GM12874 (cell line): ENCODE measurements around the gene NR0B2.

Experiments
- TF ChIP-seq, protein P1 (sequence below): IDR thresholded peaks from 2 replicates; pipeline ENCODE4 v1.5.1; 2011; ENCODE audit warnings: low read depth, mild to moderate bottlenecking, control low read depth, low read length, moderate library complexity; ENCODE audit not compliant: insufficient read depth

Gene NR0B2

DNA sequence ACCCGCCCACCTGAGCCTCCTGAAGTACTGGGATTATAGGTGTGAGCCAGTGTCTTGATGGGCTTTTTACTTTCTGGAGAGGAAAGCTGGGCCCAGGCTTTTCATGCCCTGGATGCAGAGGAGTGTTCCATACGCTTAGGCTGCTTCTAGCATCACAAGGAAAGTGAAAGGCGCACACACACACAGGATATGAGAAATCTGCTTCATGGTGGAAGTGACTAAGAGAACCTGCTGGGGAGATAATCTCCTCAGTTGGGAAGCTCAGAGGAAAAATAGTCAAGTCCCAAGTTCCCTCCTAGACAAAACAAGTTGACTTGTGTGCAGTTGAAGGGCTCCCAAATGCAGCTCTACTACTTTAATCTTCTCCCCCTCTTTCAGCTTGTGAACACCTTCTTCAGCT lies 9.9 kb upstream of the NR0B2 start:
- TF ChIP-seq, protein P1, sequence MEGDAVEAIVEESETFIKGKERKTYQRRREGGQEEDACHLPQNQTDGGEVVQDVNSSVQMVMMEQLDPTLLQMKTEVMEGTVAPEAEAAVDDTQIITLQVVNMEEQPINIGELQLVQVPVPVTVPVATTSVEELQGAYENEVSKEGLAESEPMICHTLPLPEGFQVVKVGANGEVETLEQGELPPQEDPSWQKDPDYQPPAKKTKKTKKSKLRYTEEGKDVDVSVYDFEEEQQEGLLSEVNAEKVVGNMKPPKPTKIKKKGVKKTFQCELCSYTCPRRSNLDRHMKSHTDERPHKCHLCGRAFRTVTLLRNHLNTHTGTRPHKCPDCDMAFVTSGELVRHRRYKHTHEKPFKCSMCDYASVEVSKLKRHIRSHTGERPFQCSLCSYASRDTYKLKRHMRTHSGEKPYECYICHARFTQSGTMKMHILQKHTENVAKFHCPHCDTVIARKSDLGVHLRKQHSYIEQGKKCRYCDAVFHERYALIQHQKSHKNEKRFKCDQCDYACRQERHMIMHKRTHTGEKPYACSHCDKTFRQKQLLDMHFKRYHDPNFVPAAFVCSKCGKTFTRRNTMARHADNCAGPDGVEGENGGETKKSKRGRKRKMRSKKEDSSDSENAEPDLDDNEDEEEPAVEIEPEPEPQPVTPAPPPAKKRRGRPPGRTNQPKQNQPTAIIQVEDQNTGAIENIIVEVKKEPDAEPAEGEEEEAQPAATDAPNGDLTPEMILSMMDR = no peak

DNA sequence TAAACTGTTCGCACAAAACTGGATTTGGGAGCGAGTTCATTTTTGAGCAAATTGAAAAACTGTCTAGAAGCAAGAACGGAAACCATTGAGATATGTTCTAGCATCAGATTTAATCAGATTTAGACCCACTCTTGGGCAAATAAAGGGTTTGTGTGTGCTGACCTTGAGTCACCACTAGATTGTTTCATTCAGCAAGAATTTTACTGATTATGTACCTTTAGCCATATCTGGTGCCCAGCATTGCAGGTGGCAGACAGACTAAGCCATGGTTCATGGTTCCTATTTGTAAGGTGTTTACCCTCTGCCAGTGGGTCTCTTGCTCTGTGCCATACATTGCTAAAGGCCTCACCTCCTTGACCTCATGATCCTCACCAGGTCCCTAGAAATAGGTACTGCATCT lies 9.1 kb upstream of the NR0B2 start:
- TF ChIP-seq, protein P1 = no peak

DNA sequence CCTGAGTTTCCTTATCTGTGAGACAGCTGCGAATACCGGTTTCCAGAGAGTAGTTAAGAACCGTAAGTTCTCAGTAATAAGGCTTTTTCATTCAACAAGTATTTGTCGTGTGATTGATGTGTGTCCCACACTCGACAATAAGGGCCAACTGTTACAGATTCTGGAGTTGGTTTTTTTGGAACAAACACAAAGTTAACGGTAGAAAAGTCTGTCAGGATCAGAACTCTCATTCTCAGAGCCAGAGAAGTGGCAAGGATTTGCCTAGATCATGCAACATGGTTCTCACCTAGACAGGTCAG lies 8.6 kb upstream of the NR0B2 start:
- TF ChIP-seq, protein P1 = no peak

DNA sequence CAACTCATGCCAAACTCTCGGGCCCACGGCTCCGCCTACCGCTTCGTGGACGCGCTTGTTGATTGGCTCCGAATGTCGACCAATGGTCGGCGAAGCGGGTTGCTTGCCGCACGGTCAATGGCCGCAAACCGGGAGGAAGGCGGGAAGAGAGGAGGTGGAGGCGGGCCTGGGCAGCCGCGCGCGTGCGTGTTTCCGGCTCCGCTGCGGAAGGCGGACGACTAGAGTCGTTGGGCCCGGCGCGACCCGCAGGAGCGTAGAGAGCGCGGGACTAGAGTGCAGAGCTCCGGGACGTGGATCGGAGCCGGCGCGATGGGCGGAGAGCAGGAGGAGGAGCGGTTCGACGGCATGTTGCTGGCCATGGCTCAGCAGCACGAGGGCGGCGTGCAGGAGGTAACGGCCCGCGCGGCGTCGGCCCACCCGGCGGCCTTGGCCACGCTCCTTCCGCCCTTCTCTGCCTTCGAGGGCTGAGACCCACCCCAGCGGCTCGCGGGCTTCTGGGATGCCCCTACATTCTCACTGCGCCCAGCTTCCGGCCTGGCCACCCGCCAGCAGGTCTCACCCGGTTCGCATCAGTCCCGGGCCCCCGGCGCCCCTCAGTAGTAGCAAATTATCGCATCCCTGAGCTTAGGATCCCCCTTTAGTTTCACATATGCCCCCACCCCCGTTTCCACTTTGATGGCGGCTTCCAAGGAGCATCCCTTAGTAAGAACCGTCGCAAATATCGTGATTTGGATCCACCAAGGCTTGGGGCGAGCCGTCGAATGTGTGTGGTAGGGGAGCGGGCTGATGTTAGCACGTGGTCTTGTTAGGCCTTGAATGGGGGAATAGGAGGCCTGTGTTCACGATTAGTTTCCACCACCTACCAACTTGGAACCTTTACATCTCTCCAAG lies 8.0 kb upstream of the NR0B2 start, which contains the start of gene NUDC:
TSS of gene NUDC (plus strand) at position 204 of the 891 bp plus-strand sequence. CDS start at position 310, 106 bp downstream.
- TF ChIP-seq, protein P1 = no peak

DNA sequence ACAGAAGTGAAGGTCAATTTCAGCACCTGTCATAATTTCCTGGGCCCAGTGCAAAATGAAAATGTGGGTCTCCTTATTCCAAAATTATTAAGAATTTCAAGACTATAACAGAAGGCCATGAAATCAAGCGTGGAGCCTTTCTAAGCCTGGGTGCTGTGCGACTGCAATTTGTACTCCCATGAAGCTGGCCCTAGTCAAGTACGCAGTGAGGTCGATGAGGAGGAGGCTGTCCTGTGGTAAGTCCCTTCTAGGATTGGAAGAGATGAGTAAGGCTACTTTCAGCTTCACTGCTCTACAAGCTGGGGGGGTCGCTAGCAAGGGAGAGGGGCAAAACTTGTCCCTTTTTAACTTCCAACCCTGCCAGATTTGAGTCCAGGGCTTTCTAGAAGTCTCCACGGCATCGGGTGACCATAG lies 7.4 kb upstream of the NR0B2 start:
- TF ChIP-seq, protein P1 = no peak

DNA sequence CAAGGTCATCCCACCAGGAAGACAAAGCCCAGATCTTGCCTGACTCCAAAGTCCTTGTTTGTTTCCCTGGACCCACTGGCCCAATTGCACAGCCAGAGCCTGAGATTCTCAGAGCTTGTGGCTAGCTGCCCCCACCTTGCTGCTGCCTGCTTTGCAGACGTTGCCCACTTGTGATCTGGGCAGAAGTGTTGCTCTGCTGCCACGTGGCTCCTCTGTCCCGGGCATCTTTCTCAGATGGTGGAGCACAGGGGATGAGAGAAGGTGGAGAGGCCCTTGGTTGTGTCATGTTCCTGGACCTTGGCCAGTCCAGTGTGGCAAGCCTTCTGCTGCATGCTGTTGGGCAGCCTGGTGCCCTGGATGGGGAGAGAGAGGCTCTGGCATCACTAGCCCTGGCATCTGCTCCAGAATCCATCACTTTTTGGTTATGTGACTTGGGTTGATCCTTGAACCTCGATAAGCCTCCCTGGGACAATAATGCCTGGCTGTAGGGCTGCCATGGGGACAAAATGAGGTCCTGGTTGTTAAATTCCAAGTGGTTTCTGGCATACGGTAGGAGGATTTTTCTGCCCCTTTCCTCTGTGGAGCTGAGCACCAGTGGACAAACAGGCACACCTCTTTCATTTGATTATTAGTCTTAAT lies 1.5 kb upstream of the NR0B2 start:
- TF ChIP-seq, protein P1 = no peak

DNA sequence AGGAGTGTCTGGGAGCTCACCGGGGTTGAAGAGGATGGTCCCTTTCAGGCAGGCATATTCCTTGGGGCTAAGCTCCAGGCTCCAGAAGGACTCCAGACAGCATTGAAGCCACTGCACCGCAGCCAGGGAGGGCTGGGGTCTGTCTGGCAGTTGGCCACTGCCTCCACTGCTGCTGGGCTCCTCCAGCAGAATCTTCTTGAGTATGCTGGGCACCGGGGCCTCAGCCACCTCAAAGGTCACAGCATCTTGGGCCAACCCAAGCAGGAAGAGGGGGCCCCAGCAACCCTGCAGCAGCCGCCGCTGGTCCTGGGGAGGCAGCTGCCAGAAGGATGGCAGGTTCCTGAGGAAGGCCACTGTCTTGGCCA lies 404 bp downstream of the NR0B2 start:
- TF ChIP-seq, protein P1 = no peak
